SK-N-SH treated with all-trans-retinoic acid at 6 μM for 48 hours (cell line): Measurements from ENCODE around the gene ELP4.

Source experiments
- PPARA ChIP-seq: fragments of 250-450 bp; sonication (Bioruptor Pico); IDR thresholded peaks from 2 replicates; pipeline ENCODE4 v1.5.0; 2020; ENCODE audit warnings: mild to moderate bottlenecking, borderline replicate concordance
- RARB ChIP-seq: fragments of 250-450 bp; sonication (Bioruptor Pico); IDR thresholded peaks from 2 replicates; pipeline ENCODE4 v1.8.0; 2021; ENCODE audit warnings: mild to moderate bottlenecking, moderate library complexity
- ZFP30 ChIP-seq: fragments of 450-650 bp; formaldehyde crosslinking; IDR thresholded peaks from 2 replicates; pipeline ENCODE4 v1.5.0; 2022; ENCODE audit warnings: mild to moderate bottlenecking, moderate library complexity

GRCh38 chr11:31636983-31637382 lies 127.4 kb downstream of the ELP4 start:
- no peak for TF ChIP-seq ZFP30 (CRISPR knock-in tag)
- no peak for TF ChIP-seq RARB (CRISPR knock-in tag)
- no peak for TF ChIP-seq PPARA (CRISPR knock-in tag)
